GM12874 (cell line): ENCODE measurements around the gene ADAMTS7.

Source experiments
- CTCF ChIP-seq: IDR thresholded peaks from 2 replicates; pipeline ENCODE4 v1.5.1; 2011; ENCODE audit warnings: low read depth, mild to moderate bottlenecking, control low read depth, low read length, moderate library complexity; ENCODE audit not compliant: insufficient read depth

ADAMTS7 gene

GRCh38 chr15:78761020-78761419 lies 50.2 kb downstream of the ADAMTS7 start:
- no peak for TF ChIP-seq CTCF

GRCh38 chr15:78758486-78759200 lies 52.6 kb downstream of the ADAMTS7 start:
- 0 out of 2 replicates have a peak, but pooled peaks have one; percentile 19 for TF ChIP-seq CTCF

GRCh38 chr15:78757636-78757905 lies 53.7 kb downstream of the ADAMTS7 start:
- no peak for TF ChIP-seq CTCF

GRCh38 chr15:78755900-78756591 lies 55.2 kb downstream of the ADAMTS7 start:
- TF ChIP-seq CTCF, result peak; percentile 37; the same call in 1 of the 2 replicates

- no peak for TF ChIP-seq CTCF
Measured at GRCh38 chr15:78752492-78753358, 58.5 kb downstream of the ADAMTS7 start.

- TF ChIP-seq CTCF, result no peak
Measured at GRCh38 chr15:78751602-78751979, 59.7 kb downstream of the ADAMTS7 start.

GRCh38 chr15:78750974-78751601 lies 60.2 kb downstream of the ADAMTS7 start:
- TF ChIP-seq CTCF, result peak; percentile 86
